Measurements from ENCODE around the gene MSL2.
"Not testable (repeated sequence)": the region's sequence is repeated elsewhere in the genome, so short reads cannot be mapped to it uniquely, and the experiment has no call there.

The MSL2 gene, protein sequence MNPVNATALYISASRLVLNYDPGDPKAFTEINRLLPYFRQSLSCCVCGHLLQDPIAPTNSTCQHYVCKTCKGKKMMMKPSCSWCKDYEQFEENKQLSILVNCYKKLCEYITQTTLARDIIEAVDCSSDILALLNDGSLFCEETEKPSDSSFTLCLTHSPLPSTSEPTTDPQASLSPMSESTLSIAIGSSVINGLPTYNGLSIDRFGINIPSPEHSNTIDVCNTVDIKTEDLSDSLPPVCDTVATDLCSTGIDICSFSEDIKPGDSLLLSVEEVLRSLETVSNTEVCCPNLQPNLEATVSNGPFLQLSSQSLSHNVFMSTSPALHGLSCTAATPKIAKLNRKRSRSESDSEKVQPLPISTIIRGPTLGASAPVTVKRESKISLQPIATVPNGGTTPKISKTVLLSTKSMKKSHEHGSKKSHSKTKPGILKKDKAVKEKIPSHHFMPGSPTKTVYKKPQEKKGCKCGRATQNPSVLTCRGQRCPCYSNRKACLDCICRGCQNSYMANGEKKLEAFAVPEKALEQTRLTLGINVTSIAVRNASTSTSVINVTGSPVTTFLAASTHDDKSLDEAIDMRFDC

DNA sequence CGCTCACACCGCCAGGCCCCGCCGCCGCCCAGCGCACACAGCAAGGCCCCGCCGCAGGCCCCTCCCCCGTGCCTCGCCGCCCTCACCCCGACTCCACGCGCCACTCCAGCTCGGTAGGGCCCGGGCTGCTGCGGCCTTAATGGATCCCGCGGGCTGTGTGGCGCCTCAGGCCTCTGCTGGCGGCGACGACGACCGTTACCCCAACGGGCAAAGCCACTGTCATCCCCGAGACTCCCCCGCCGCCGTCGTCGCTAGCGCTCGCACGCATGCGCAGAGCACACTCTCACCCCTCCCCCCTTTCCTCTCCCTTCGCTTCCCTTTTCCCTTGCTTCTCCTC, at the start of gene MSL2:
Gene MSL2, minus strand, starts transcription at position 272 of the 337 bp plus-strand sequence. CDS start 1,222 bp downstream, outside the sequence.
- no peak for DNase-seq

DNA sequence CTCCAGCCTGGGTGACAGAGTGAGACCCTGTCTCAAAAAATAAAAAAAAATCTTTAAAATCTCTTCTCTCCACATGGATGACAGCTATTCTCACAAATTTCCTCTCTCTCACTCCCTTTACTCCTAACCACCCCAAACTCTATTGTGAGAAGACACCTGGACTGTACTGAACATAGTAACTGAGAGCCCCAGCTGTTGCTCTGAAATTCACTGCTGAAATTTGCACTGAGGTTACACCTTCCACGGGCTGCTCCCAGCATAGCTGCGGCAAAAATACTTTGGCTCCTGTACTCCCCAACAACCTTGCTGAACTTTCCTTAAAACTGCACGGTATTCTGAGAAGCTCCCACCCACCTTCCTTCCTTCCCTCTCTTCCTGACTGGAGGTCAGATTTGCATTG, 49.6 kb upstream of the MSL2 start:
- DNase-seq: no peak

DNA sequence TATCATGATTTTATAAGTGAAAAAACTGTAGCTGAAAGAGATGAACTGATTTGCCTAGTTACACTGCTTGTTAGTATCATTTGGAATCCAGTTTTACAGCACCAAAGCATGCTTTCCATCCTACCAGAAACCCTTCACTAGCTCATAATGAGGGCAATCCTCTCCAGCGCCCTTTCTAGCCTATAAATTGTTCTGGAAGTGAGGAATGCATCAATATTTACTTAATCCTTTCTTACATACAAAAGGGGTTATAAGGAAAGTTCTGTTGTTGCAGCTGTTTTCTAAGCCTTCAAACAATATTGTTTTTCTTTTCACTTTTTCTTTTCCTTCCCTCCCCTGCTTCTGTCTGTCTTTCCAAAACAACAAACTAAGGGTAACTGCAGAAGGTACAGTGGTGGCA, 43.0 kb upstream of the MSL2 start:
- no peak for DNase-seq

DNA sequence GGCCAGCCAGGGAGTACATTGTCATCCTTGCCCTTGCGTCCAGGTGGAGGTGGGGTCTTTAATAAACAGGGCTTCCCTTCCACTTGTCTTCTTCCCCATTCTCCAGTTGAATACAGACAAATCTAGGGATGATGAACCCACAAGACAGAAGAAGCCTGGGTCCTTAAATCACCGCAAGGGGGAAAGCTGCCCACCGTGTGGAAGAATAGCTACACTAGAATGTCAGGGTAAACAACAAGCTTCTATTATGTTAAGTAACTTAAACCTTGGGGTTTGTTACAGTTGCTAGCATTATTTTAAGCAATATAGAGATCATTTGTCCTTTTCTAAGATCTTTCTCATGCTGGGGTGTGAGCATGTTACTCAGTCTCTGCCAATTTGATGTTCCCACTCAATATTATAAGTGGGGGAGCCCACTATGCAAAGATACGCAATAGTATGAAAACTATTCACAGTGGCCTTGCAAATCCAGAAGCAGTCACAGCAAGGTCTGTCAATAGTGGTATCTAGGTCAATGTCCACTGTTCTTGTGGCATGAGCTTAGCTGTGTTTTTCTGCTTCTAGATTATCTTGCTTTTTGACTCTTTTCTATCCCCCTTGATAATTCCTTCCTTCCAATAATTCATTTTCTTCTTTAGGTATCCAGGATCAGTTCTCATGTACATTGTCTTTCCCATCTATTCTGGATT, 42.0 kb upstream of the MSL2 start:
- no peak for DNase-seq

- DNase-seq: no peak
Measured at GRCh38 chr3:136237103-136237502, 41.0 kb upstream of the MSL2 start.

- no peak for DNase-seq
Measured at GRCh38 chr3:136236109-136236508, 40.0 kb upstream of the MSL2 start.

- DNase-seq: no peak
Measured at GRCh38 chr3:136235545-136235944, 39.4 kb upstream of the MSL2 start.

DNA sequence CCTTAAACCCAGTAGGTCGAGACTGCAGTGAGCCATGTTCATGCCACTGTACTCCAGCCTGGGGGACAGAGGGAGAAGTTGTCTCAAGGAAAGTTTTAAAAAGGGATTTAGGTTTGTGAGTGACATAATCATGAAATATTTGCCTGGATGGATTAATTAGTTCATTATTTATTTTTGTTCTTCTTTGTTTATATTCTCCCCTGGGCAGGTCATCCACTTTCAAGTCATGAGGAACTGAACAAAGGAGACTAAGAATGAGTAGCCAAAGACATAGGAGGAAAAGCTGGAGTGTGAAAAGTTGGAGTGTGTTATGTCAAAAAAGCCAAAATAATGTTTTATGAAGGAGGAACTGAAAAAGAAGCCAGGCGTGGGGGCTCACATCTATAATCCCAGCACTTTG, 36.3 kb upstream of the MSL2 start:
- no peak for DNase-seq

DNA sequence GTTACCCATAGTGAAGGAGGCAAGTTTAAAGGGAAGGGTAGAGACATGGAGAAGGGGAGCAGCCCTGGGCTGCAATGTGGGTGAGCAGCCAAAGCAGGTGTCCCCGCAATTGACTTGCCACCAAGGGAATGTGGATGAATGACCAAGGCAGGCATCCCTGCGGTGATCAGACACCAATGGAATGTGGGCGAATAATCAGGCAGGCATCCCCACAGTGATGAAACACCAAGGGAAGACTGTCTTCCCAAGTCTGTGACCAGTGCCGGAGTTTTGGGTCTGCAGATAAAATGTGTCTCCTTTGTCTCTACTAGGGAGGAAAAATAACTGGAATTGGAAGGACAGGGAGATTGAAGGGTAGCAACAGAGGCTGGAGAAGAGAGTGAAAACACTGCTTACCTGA, 26.6 kb upstream of the MSL2 start:
- DNase-seq: not testable (repeated sequence)

- DNase-seq: no peak
Measured at GRCh38 chr3:136211547-136211946, 15.4 kb upstream of the MSL2 start.

- DNase-seq: no peak
Measured at GRCh38 chr3:136209921-136210320, 13.8 kb upstream of the MSL2 start.

DNA sequence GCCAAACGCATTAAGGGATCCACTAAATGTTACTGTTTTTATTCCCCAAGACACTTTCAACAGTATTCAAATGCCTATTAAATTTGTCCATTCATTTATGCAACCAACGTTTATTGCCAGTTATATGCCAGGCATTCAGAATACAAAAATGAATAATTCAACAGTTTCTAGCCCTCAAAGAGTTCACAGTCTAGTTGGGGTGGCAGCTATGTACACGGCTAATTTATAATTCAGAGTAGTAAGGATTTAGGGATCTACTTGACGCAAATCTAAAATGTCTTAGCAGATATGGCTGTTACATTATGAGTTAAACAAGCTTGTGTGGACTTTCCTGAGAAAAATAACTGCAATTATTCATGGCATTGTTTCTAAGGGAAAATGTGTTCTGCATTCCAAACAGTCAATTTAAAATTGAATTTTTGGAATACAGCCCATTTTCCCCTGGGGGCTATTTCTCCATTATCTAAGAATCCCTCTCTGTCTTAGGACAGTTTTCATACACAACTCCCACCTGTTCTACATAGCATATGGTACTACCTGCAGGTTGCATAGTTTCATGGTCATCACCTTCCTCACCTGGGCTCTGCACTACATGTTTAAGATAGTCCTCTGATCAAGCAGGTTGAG, 11.5 kb upstream of the MSL2 start:
- DNase-seq: no peak

GRCh38 chr3:136199219-136199618, 3.1 kb upstream of the MSL2 start:
- DNase-seq: not testable (repeated sequence)

DNA sequence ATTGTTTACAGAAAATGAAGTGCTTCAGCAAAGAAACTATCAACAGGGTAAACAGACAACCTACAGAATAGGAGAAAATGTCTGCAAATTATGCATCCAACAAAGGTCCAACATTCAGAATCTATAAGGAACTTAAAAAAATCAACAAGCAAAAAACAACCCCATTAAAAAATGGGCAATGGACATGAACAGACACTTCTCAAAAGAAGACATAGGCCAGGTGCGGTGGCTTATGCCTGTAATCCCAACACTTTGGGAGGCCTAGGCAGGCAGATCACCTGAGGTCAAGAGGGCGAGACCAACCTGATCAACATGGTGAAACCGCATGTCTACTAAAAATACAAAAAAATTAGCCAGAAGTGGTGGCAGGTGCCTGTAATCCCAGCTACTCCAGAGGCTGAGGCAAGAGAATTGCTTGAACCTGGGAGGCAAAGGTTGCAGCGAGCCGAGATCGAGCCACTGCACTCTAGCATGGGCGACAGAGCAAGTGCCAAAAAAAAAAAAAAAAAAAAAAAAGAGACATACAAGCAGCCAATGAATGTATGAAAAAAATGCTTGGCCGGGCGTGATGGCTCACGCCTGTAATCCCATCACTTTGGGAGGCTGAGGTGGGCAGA, 2.4 kb upstream of the MSL2 start:
- not testable (repeated sequence) for DNase-seq

GRCh38 chr3:136197159-136197793, 1.1 kb upstream of the MSL2 start:
- no peak for DNase-seq

- peak; percentile 90 for DNase-seq
Measured at GRCh38 chr3:136196401-136197158, 445 bp upstream of the MSL2 start.

DNA sequence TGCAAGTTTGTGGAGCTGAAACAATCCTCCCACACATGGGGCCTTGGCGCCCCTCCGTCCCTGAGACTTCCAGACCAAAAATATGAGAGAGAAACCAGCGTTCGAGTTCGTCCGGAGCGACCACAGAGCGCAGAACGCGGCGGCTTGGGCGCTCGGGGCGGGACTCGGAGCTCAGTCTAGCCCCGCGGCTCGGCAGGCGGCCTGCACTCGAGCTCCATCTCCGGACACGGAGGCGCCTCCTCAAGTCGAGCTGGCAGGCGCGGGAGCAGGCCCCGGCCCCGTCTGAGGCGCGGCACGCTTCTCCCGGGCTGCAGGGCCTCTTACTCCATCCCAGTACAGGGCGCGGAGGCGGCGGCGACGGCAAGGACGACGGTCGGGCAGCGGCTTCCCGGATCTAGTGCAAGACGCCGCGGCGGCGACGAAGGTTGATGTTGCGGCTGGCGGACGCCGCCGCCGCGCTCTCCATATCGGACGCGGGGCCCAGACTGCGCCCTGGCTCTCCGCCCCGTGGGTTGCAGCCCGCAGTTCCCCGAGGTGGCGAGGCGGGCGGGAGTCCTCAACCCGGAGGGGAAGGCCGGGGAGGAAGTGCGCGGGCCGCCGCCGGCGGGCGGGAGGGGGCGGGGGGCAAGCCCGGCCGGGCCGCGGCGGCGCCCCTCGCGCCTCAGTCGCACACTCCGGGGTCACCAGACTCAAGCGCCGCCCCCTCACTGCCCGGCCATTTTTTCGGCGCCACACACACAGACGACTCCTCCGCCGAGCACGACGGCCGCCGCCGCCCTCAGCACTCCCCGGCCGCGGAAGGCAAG, 674 bp downstream of the MSL2 start:
- no peak for DNase-seq

DNA sequence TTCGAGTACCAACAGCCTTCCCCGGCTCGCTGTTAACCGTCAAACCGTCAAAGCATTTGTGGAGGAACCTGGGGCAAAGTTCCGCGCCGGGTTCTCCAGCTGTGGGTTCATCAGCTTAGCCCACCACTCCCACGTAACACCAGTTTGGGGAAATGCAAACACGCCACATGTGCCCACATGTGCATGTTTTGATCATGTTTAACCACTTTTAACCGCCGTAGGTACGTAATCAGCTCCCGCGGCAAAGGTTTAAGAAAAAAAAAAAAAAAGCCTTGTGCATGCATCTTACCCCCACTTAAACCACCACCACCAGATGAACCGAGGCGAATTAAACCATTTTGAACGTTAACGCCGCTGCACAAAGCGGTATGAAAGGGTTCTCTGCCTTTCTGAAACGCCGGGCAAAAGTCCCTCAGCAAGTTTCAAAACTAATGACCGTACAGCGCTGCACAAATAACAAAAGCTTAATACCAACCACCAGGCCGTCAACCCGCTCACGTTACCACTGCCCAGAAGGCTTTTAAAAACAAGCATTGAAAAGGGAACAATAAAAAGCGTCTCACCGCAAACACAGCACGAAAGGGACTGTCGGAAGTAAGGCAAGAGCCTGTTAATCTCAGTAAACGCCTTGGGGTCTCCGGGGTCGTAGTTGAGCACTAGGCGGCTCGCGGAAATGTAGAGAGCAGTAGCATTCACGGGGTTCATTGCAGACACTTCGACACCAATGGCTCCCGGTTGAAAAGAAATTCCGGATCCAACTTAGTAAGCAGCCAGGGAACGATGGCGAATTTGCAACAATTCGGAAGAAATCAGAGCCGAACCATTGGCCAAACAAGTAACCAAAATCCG, 1.5 kb downstream of the MSL2 start:
- DNase-seq: no peak

- no peak for DNase-seq
Measured at GRCh38 chr3:136193278-136194054, 2.7 kb downstream of the MSL2 start.
